Activated naive CD4-positive, alpha-beta T cell treated with anti-CD3 and anti-CD28 coated beads, Interleukin-2, amount 50 U/mL, for 24 hours (primary cell): ENCODE measurements around the gene TNFSF9.
"Not testable (repeated sequence)": the region's sequence is repeated elsewhere in the genome, so short reads cannot be mapped to it uniquely, and the experiment has no call there.

Source experiments
- H3K27ac Mint-ChIP-seq: one replicate; pipeline ENCODE4 v1.8.0; 2021; ENCODE audit warnings: mild to moderate bottlenecking, mixed read lengths
- H3K27me3 Mint-ChIP-seq: one replicate; pipeline ENCODE4 v1.8.0; 2021; ENCODE audit warnings: mixed read lengths
- H3K36me3 Mint-ChIP-seq: one replicate; pipeline ENCODE4 v1.8.0; 2021; ENCODE audit warnings: mixed read lengths
- H3K4me1 Mint-ChIP-seq: one replicate; pipeline ENCODE4 v1.8.0; 2021; ENCODE audit warnings: mixed read lengths
- H3K4me3 Mint-ChIP-seq: one replicate; pipeline ENCODE4 v1.8.0; 2021; ENCODE audit warnings: mild to moderate bottlenecking, mixed read lengths
- H3K9me3 Mint-ChIP-seq: one replicate; pipeline ENCODE4 v1.8.0; 2021; ENCODE audit warnings: mixed read lengths

TNFSF9 gene

DNA sequence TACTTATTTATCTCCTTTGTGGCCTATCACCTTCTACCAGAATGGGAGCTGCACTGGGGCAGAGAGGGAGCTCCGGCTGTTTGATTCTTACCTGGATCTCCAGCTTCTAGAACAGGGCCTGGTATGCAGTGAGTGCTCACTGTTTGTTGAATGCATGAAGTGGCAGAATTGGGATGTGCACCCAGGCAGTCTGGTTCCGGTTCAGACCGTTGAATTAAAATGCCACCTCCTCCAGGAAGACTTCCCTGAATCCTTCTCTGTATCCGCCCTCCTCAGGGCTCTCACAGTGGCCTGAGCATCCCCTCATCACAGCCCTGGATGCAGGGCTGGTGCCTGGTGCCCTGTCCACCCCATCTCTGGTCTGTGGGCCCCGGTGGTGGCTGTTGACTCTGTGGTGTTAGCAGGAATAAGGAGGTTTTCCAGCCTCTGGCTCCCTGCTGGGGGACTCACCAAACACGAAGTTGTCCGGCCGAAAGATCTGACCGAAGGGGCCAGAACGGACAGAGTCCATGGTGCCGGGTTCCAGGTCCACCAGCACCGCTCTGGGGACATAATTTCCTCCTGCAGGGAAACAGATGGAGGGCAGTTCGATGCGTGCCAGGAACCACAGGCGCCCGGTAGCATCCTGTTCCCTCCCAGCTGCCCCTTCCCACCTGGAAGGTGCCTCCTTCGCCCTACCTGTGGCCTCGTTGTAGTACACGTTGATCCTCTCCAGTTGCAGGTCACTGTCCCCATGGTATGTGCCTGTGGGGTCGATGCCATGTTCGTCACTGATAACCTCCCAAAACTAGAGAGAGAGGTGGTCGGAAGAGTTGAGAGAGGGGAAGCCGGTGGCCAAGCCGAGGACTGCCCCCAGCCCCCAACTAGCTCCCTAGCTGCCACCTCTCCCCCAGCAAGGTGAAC, 29.7 kb upstream of the TNFSF9 start:
- Mint-ChIP-seq H3K36me3 (no peaks in the 10 kb centered on the region), H3K27me3 (peaks cover 2% of the 10 kb centered on the region), H3K9me3 (no peaks in the 10 kb centered on the region), H3K4me1 (peaks cover 25% of the 10 kb centered on the region), H3K27ac (no peak overlapping the region), H3K4me3 (peak overlapping the region; percentile 91)

DNA sequence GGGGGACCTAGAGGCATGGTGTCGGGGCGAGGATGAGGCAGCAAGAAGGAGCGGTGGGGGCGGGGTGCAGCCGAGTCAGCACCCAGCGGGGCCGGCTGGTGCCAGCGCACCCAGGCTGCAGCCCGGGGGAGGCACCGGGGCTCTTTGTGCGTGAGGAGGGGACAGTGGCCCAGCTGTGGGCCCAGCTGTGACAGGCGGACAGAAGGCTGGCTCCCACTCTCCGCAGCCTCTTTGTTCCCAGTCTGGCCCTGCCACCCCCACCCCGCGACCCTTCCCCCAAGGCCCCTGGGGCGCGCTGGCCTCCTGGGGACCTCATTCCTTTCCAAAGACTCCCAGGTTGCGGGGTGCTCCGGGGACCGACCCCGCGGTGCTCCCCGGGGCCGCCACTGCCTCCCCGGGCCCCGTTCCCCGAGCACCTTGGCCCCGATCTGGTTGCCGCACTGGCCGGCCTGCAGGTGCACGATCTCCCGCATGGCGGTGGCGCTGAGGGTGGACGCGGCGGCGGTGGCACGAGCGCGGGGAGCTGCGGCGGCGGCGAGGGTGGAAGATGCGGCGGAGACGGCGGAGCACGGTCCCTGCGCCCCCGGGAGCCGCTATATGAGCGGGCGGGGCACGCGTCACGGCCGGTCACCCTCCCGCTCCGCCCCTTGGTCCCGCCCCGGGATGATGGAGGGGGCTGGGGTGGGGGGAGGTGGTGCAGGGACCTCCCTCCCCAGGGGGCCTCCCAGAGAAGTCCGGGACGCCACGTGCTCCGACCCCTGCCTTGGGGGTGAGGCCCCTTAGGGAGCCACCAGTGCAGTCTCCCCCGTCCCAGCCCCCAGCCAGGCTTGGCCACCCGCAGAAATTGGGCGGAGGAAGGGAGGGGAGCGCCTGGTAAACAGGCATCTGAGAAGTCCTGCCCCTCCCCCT, 28.8 kb upstream of the TNFSF9 start, which contains the start of gene TUBB4A:
TUBB4A (minus strand) TSS at position 570 of the 909 bp plus-strand sequence; CDS start at position 473, 97 bp downstream.
- peaks cover 25% of the 10 kb centered on the region for H3K4me1 Mint-ChIP-seq
- H3K9me3 Mint-ChIP-seq, result no peaks in the 10 kb centered on the region
- H3K27me3 Mint-ChIP-seq, result peaks cover 2% of the 10 kb centered on the region
- H3K27ac Mint-ChIP-seq, result no peak within 1 kb of the TSS
- no peaks in the 10 kb centered on the region for H3K36me3 Mint-ChIP-seq
- peak within 1 kb of the TSS; percentile 91 for H3K4me3 Mint-ChIP-seq

DNA sequence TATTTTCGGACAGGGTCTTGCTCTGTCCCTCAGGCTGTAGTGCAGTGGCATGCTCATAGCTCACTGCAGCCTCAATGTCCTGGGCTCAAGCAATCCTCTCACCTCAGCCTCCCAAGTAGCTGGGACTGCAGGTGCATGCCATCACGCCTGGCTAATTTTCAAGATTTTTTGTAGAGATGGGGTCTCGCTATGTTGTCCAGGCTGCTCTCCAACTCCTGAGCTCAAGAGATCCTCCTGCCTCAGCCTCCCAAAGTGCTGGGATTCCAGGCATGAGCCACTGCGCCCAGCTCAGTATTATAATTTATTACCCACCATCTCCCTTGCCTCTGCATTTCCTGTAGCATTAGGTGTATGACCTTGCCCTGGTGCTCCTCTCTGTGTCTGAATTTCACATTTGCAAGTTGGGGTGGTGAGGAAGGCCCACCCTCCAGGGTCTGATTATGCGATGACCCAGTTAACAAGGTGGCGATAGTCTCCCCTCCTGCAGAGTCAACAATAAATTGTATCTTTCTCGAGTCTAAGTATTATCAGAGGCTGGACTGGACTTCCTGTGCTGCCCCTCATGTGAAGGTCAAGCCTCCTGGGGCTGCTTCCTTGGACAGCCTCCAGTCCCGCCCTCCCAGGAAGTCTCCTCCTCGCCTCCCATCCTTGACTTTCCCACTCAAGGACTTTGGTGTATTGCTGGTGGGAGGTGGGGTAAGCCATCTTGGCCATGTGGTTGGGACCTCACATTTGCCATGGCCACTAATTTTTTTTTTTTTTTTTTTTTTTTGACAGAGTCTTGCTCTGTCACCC, 27.2 kb upstream of the TNFSF9 start:
- Mint-ChIP-seq H3K27me3 (peaks cover 2% of the 10 kb centered on the region), H3K27ac (no peak overlapping the region)

DNA sequence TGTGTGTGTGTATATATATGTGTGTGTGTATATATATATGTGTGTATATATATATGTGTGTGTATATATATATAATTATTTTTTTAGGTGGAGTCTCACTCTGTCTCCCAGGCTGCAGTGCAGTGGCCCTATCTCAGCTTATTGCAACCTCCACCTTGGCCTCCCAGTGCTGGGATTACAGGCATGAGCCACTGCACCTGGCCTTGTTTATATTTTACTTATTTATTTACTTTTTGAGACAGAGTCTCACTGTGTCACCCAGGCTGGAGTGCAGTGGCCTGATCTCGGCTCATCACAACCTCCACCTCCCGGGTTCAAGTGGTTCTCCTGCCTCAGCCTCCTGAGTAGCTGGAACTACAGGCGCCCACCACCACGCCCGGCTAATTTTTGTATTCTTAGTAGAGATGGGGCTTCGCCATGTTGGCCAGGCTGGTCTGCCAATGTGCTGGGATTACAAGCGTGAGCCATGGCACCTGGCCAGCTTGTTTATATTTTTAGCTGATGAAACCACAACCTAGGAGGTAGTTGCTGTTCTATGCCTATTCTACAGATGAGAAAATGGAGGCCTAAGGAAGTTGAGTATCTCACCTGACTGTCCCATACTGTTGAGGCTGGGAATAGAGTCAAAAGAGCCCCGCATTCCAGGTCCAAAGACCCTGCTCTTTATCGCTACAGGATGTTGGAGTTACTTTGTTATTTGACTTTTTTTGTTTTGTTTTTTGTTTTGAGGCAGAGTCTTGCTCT, 22.6 kb upstream of the TNFSF9 start:
- not testable (repeated sequence) for H3K27ac Mint-ChIP-seq, H3K9me3 Mint-ChIP-seq, H3K27me3 Mint-ChIP-seq, H3K36me3 Mint-ChIP-seq, H3K4me3 Mint-ChIP-seq
- peaks cover 15% of the 10 kb centered on the region for H3K4me1 Mint-ChIP-seq

More for the DNA sequence above, 27.2 kb upstream of the TNFSF9 start:
- Mint-ChIP-seq H3K4me1 (peaks cover 24% of the 10 kb centered on the region), H3K9me3 (no peaks in the 10 kb centered on the region), H3K4me3 (peak overlapping the region; percentile 6), H3K36me3 (no peaks in the 10 kb centered on the region)

DNA sequence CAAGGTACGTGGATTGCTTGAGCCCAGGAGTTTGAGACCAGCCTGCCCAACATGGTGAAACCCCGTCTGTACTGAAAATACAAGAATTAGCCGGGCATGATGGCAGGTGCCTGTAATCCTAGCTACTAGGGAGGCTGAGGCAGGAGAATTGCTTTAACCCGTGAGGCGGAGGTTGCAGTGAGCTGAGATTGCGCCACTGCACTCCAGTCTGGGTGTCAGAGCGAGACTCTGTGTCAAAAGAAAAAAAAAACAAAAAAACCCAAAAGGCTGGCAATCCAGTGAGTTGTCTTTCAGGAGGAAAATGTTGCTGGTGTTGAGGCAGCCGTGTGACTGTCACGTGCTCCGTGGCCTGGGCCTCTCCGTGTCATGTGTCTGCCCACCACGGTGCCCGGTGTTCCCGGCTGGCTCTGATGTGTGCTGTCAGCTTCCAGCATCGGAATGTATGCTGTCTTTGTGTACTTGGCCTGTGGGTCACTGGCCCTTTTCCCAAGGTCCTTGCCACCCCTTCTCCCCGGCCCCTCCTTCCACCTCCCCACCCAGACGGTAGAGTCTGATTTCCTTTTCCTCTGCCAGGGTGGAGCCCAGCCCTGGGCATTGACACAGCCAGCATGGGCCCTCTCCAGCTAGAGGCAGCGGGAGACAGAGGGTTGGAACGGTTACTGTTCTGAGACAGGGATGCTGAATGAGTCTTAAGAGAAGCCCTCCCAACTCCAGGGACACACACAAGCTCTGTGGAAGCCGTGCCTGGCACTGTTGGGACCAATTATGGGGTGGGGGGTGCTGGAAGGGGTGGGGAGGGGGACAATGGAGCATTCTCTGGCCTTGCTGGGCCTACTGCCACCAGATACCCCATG, 21.5 kb upstream of the TNFSF9 start:
- no peak overlapping the region for H3K27ac Mint-ChIP-seq
- no peak overlapping the region for H3K4me3 Mint-ChIP-seq
- H3K27me3 Mint-ChIP-seq, result no peaks in the 10 kb centered on the region
- H3K4me1 Mint-ChIP-seq, result peaks cover 11% of the 10 kb centered on the region
- no peaks in the 10 kb centered on the region for H3K9me3 Mint-ChIP-seq
- H3K36me3 Mint-ChIP-seq, result no peaks in the 10 kb centered on the region

DNA sequence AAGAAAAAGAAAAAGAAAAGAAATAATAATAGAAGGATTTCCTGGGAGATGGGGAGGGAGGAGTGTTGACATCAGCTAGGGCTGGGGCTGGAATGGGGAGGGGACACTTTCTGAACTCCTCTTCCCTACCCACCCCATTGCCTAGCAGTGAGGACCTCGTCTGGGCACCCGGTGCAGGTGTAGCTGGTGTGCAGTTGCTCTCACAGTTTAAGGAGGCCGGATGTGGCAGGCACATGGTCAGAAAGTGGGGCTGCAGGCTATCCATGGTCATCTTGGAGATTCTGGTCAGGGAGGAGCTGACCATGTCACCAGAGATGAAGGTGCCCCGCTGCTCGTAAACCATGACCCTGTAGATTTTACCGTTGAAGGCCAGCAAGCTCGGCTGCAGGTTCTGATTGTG, 20.2 kb upstream of the TNFSF9 start:
- H3K27me3 Mint-ChIP-seq, result no peaks in the 10 kb centered on the region
- H3K36me3 Mint-ChIP-seq, result no peaks in the 10 kb centered on the region
- no peaks in the 10 kb centered on the region for H3K9me3 Mint-ChIP-seq
- peaks cover 4% of the 10 kb centered on the region for H3K4me1 Mint-ChIP-seq
- H3K27ac Mint-ChIP-seq, result peak overlapping the region; percentile 30
- no peak overlapping the region for H3K4me3 Mint-ChIP-seq

DNA sequence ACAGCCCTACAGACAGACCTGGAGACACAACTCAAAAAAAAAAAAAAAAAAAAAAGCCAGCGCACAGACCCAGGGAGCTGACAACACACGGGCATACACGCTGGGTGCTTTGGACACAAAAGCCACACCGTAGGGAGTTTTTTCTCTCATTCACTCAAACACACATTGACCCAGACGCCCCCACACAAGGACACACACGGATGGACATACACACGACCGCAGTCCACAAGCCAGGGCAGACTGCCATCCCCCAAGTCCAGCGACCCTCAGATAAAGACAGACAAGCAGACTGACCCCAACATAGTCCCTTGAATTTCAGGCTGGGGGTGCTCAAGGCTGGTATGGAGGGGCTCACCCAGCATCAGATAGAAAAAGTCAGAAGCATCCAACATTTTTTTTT, 16.7 kb upstream of the TNFSF9 start:
- H3K27me3 Mint-ChIP-seq, result no peaks in the 10 kb centered on the region
- peaks cover 31% of the 10 kb centered on the region for H3K4me1 Mint-ChIP-seq
- no peaks in the 10 kb centered on the region for H3K36me3 Mint-ChIP-seq
- peak overlapping the region; percentile 5 for H3K4me3 Mint-ChIP-seq
- peak overlapping the region; percentile 36 for H3K27ac Mint-ChIP-seq
- no peaks in the 10 kb centered on the region for H3K9me3 Mint-ChIP-seq

DNA sequence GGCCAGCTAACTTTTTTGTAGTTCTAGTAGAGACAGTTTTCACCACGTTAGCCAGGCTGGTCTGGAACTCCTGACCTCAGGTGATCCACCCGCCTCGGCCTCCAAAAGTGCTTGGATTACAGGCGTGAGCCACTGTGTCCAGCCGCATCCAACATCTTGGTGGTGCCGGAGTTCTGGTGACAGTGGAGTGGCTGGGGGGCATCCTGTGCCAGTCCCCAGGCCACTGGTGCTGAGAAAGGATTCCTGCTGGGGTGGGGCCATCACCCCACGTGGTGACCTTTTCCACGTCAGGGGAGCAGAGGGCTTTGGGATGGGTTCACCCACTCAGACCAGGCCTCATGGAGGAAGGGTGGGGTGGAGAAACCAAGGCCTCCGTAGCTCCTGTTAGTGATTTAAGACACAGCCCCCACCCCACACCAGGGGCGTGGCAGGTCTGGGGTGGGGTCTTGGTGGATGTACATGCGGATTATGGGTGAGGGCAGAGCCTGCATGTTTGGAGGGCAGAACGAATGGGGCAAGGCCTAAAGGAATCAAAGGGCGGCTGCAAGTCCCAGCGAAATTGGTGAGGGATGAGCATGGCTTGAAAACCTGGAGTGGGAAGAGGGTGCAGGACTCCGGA, 15.8 kb upstream of the TNFSF9 start:
- Mint-ChIP-seq H3K36me3 (no peaks in the 10 kb centered on the region), H3K4me1 (peaks cover 34% of the 10 kb centered on the region), H3K4me3 (peak overlapping the region; percentile 67), H3K27ac (no peak overlapping the region), H3K27me3 (no peaks in the 10 kb centered on the region), H3K9me3 (no peaks in the 10 kb centered on the region)

DNA sequence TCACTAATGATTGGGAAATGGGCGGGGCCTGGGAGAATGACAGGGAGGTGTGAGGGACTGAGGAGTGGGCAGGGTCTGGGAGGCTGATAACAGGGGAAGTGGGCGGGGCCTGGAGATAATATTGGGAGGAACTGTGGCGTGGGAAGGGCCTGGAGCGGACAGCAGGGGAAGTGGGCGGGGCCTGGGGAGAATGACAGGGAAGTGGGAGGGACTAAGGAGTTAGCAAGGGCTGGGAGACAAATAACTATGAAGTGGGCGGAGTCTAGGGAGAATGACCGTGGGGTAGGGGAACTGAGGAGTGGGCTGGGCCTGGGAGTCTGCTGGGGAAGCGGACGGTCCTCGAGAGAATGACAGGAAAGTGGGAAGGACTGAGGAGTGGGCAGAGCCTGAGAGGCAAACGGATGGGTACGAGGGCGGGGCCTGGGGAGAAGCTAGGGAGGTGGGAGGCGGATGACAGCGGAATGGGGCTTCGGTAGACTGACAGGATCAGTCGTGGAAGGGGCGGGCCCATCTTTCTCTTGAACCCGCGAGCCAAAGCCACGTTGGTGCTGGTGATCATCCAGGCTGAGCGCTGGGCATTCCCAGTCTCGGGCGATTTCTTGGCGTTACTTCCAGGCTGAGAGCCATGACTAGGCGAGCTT, 14.7 kb upstream of the TNFSF9 start:
- Mint-ChIP-seq H3K27ac (peak overlapping the region; percentile 20), H3K4me1 (peaks cover 34% of the 10 kb centered on the region), H3K27me3 (no peaks in the 10 kb centered on the region), H3K9me3 (no peaks in the 10 kb centered on the region), H3K4me3 (peak overlapping the region; percentile 90), H3K36me3 (no peaks in the 10 kb centered on the region)

DNA sequence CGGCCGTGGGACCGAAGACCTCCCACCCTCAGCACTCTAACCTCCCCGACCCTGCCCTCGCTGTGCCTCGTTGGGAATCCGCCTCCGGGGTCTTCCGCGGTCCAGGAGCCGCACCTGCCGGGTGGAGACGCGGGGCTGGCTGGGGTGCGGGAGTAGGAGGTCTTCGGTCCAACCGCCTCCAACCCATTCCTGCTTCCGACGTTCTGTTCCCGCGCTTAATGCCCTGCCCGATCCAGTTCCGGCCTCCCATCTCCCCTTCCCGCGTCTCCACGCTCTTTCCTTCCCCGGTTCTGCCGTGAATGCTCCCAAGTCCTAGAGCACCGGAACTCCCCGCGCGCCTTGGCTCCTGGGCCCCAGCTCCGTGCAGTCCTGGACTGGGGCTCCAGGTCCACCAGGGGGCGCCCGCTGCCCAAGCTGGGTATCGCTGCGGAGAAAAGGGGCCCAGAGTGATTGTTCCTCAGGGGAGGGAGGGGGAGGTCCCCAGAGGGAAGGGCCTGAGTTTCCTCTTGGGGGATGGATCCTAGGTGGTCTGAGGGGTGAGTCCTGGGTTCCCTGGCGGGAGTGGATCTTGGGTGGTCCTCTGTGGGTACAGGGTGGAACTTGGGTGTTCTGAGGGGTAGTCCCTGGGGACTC, 14.1 kb upstream of the TNFSF9 start:
- no peaks in the 10 kb centered on the region for H3K9me3 Mint-ChIP-seq
- no peaks in the 10 kb centered on the region for H3K36me3 Mint-ChIP-seq
- peaks cover 31% of the 10 kb centered on the region for H3K4me1 Mint-ChIP-seq
- H3K27me3 Mint-ChIP-seq, result no peaks in the 10 kb centered on the region
- H3K27ac Mint-ChIP-seq, result peak overlapping the region; percentile 52
- H3K4me3 Mint-ChIP-seq, result peak overlapping the region; percentile 90

DNA sequence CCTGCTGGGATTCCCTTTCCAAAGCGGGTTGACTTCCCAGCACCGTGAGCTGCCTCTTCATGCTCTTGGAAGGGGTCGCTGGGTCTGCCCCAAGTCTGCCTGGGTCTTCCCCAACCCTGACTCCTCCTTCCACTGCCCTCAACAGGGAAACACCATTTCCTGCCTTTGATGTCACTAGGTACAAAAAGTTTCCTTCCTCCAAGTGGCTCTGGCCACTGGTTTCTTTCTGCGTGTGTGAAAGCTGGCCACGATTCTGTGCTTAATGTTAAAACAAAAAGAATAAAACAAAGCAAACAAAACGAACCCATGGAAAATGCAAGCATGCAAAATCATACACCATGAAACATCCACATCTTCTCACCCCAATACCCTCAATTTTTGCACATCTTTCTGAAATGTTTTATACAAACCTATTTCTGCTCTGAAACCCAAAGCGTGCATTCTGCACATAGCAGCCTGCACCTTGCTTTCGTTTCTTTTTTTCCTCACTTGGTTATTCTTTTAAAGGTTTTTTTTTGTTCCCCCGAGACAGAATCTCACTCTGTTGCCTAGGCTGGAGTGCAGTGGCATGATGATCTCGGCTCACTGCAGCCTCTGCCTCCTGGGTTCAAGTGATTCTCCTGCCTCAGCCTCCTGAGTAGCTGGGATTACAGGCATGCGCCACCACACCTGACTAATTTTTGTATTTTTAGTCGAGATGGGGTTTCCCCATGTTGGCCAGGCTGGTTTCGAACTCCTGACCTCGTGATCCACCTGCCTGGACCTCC, 12.5 kb upstream of the TNFSF9 start:
- H3K4me1 Mint-ChIP-seq, result peaks cover 35% of the 10 kb centered on the region
- H3K27ac Mint-ChIP-seq, result peak overlapping the region; percentile 85
- H3K4me3 Mint-ChIP-seq, result peak overlapping the region; percentile 6
- no peaks in the 10 kb centered on the region for H3K27me3 Mint-ChIP-seq
- no peaks in the 10 kb centered on the region for H3K9me3 Mint-ChIP-seq
- H3K36me3 Mint-ChIP-seq, result no peaks in the 10 kb centered on the region

DNA sequence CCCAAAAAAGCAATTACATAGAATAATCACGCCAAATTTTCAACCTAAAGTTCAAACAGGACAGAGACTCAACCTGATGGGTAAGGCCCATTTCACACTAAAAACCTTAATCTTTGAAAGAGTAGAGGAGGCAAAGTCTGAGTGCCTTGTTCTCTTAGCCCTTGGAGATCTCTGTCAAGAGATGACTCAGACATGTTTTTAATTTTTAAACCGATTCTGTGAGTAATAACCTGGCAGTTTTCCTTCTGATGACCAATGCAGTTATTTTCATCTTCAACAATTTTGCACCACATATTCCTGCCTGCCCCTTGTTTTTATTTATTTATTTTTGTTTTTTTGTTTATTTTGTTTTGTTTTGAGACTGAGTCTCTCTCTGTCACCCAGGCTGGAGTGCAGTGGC, 11.5 kb upstream of the TNFSF9 start:
- Mint-ChIP-seq H3K9me3 (no peaks in the 10 kb centered on the region), H3K4me1 (peaks cover 35% of the 10 kb centered on the region), H3K27ac (no peak overlapping the region), H3K36me3 (no peaks in the 10 kb centered on the region), H3K27me3 (no peaks in the 10 kb centered on the region), H3K4me3 (no peak overlapping the region)
